Measurements from ENCODE around the gene MIA2.

- no peak for TF ChIP-seq CTCF (IDR thresholded peaks at IDR 0.05)
- no peak for TF ChIP-seq EP300 (IDR thresholded peaks at IDR 0.05)
- no peak for TF ChIP-seq POLR2A (IDR thresholded peaks at IDR 0.05)
Observed at GRCh38 chr14:39374851-39375250, 141.1 kb downstream of the MIA2 start.

Data from stomach (tissue), 4 donors.